A673 (cell line): ENCODE measurements around the gene RABGAP1L. TPM values are rescaled to one million over a fixed set of nuclear protein-coding genes. Genes with fewer than 3 reads are reported as not detected.

Experiments
- BruUV-seq: library from RNA; stranded (reverse); fragments of 400-500 nt; replicated peaks from 2 replicates; lab custom pipeline; 2021; lab: Mats Ljungman, UMichigan
- CTCF ChIA-PET: fragments of 300-600 bp; sonication (Branson Sonifier 250); formaldehyde crosslinking; loops from one replicate; lab custom pipeline; 2022; ENCODE audit warnings: antibody characterized with exemption; lab: Charles Lee
- POLR2A ChIA-PET: fragments of 300-600 bp; sonication (Branson Sonifier 250); formaldehyde crosslinking; loops from one replicate; lab custom pipeline; 2022; ENCODE audit warnings: antibody characterized with exemption; ENCODE audit not compliant: low non-redundant PET; lab: Charles Lee
- DNase-seq: peaks from one replicate; pipeline ENCODE4 v3.0.0-alpha.2; 2015; ENCODE audit warnings: low spot score
- H3K27ac ChIP-seq: fragments of 200-600 bp; sonication (generic); 2 replicates; pipeline ENCODE4 v1.5.1; 2016; ENCODE audit warnings: mixed run types, low read depth, mild to moderate bottlenecking, mixed read lengths, antibody characterized with exemption, low read length; ENCODE audit not compliant: poor library complexity, severe bottlenecking
- H3K27me3 ChIP-seq: fragments of 200-600 bp; sonication (generic); replicated peaks from 2 replicates; pipeline ENCODE4 v1.6.1; 2017; ENCODE audit warnings: mixed run types, low read depth, mild to moderate bottlenecking, mixed read lengths, antibody characterized with exemption, low read length; ENCODE audit not compliant: insufficient read depth, poor library complexity
- H3K36me3 ChIP-seq: fragments of 200-600 bp; sonication (generic); 2 replicates; pipeline ENCODE4 v1.6.1; 2016; ENCODE audit warnings: mixed run types, mild to moderate bottlenecking, mixed read lengths, antibody characterized with exemption, low read length; ENCODE audit not compliant: insufficient read depth, poor library complexity, severe bottlenecking
- H3K4me1 ChIP-seq: fragments of 200-600 bp; sonication (generic); 2 replicates; pipeline ENCODE4 v1.6.1; 2017; ENCODE audit warnings: mixed run types, mild to moderate bottlenecking, mixed read lengths, antibody characterized with exemption, low read length; ENCODE audit not compliant: insufficient read depth, poor library complexity, severe bottlenecking
- H3K4me3 ChIP-seq: fragments of 200-600 bp; sonication (generic); 2 replicates; pipeline ENCODE4 v1.5.1; 2016; ENCODE audit warnings: low read depth, mixed run types, mild to moderate bottlenecking, mixed read lengths, low read length; ENCODE audit not compliant: poor library complexity, severe bottlenecking
- H3K9me3 ChIP-seq: fragments of 200-600 bp; sonication (generic); 2 replicates; pipeline ENCODE4 v1.6.1; 2016; ENCODE audit warnings: mixed run types, low read depth, mild to moderate bottlenecking, mixed read lengths, antibody characterized with exemption, low read length; ENCODE audit not compliant: poor library complexity, severe bottlenecking
- EZH2 ChIP-seq: fragments of 200-600 bp; sonication (generic); IDR thresholded peaks from 2 replicates; pipeline ENCODE4 v1.6.1; 2017; ENCODE audit warnings: borderline replicate concordance, low read depth, mild to moderate bottlenecking, mixed read lengths, antibody characterized with exemption, low read length; ENCODE audit not compliant: poor library complexity, severe bottlenecking
- intact Hi-C: fragments of 100-400 bp; cut with micrococcal nuclease; formaldehyde crosslinking; loops from one replicate; pipeline ENCODE4 v1.10.0; 2022; ENCODE audit not compliant: unreplicated experiment
- total RNA-seq: library from RNA; stranded (reverse); gene quantifications from 2 replicates; pipeline ENCODE4 v1.2.3, GENCODE V29; 2021
- TF ChIP-seq, protein P1 (sequence below): fragments of 300-800, 200-600 bp; sonication (generic); conservative IDR thresholded peaks from 2 replicates; pipeline ENCODE4 v1.5.1; 2017; ENCODE audit warnings: low read depth, mild to moderate bottlenecking, antibody characterized with exemption, low read length, moderate library complexity, mixed read lengths

Gene RABGAP1L
- total RNA-seq, 1 experiment from 2014 or later = 19.3 TPM

DNA sequence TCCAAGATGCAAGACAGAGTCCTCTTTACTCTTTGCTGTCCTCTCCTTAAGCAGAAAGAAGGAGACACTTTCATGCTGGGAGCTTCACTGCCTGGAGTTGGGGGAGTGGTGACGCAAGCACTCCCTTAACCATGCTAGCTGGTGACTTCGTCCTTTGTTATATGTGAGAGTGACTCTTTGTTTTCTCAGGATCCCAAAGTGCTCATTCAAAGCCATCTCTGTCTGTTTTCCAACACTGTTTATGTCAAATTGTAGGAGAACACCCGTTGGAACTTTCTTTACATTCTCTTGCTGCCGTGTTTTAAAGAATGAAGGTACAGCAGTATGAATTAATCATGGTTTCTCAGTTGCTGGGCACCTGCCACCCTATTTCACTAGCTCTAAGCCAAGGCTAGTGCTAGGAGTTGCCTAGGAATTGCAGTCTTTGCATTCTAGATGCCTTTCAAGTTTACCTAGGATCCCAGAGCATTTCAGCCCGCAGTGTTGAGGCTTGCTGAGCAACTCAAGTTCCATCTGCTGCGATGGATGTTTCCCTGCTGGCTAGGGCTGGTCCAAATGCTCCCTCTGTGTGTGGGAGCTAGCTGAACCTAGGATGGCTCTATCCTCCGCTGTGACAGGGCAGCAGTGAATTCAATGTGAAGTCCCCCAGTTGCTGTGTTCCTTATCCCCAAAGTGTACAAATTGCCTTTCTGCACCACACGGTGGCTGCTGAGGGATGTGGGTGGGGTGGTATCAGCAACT, 205.8 kb downstream of the RABGAP1L start:
- intact Hi-C loops = no loop called here
- Histone ChIP-seq H3K27ac (no peak overlapping the region), H3K9me3 (no peaks in the 10 kb centered on the region), H3K27me3 (no peaks in the 10 kb centered on the region), H3K4me1 (no peaks in the 10 kb centered on the region), H3K36me3 (no peaks in the 10 kb centered on the region), H3K4me3 (no peak overlapping the region)
- ChIA-PET POLR2A (no interaction called here), CTCF (no interaction called here)
- TF ChIP-seq, protein P1, sequence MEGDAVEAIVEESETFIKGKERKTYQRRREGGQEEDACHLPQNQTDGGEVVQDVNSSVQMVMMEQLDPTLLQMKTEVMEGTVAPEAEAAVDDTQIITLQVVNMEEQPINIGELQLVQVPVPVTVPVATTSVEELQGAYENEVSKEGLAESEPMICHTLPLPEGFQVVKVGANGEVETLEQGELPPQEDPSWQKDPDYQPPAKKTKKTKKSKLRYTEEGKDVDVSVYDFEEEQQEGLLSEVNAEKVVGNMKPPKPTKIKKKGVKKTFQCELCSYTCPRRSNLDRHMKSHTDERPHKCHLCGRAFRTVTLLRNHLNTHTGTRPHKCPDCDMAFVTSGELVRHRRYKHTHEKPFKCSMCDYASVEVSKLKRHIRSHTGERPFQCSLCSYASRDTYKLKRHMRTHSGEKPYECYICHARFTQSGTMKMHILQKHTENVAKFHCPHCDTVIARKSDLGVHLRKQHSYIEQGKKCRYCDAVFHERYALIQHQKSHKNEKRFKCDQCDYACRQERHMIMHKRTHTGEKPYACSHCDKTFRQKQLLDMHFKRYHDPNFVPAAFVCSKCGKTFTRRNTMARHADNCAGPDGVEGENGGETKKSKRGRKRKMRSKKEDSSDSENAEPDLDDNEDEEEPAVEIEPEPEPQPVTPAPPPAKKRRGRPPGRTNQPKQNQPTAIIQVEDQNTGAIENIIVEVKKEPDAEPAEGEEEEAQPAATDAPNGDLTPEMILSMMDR = no peak
- TF ChIP-seq EZH2 = no peak
- DNase-seq = no peak
- no TSS peak for BruUV-seq

DNA sequence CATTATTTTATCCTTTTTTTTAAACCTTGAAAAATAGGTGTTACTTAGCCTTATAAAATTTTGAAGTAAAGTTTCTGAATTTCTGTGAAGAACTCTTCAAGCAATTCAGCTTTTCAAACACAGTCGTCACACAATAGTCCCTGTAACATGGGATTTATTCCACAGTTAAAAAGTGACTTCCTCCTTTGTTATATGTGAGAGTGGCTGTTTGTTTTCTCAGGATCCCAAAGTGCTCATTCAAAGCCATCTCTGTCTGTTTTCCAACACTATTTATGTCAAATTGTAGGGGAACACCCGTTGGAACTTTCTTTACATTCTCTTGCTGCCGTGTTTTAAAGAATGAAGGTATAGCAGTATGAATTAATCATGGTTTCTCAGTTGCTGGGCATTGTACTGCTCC, 207.6 kb downstream of the RABGAP1L start:
- TF ChIP-seq EZH2 = no peak
- TF ChIP-seq, protein P1 = no peak
- no peaks in the 10 kb centered on the region for H3K36me3 ChIP-seq
- H3K4me1 ChIP-seq = no peaks in the 10 kb centered on the region
- ChIA-PET POLR2A (no interaction called here), CTCF (no interaction called here)
- H3K27ac ChIP-seq = no peak overlapping the region
- DNase-seq = no peak
- intact Hi-C loops = no loop called here
- no peak overlapping the region for H3K4me3 ChIP-seq
- BruUV-seq = no TSS peak
- H3K27me3 ChIP-seq = no peaks in the 10 kb centered on the region
- no peaks in the 10 kb centered on the region for H3K9me3 ChIP-seq

DNA sequence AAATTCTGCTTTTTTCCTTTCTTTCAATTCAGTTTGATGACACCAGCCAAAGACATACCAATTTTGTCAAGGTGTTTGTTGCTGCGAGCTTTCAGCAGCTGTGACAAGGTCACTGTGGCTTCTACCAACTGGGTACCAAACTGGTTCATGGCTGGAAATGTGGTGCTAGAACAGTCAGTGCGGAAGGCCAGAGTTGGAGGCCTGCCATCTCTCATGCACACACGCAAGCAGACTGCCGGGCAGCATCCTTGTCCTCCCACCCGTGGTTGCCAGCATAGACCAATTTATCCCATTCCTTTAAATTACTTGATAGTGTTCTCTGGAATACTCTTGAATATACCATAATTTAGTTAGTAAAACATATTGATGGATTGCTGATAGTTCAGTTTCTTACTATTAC, 208.6 kb downstream of the RABGAP1L start:
- TF ChIP-seq, protein P1 = no peak
- TF ChIP-seq EZH2 = no peak
- no peak overlapping the region for H3K27ac ChIP-seq
- POLR2A ChIA-PET = no interaction called here
- CTCF ChIA-PET = no interaction called here
- no peaks in the 10 kb centered on the region for H3K36me3 ChIP-seq
- H3K4me3 ChIP-seq = no peak overlapping the region
- H3K4me1 ChIP-seq = no peaks in the 10 kb centered on the region
- no peak for DNase-seq
- BruUV-seq = no TSS peak
- H3K27me3 ChIP-seq = no peaks in the 10 kb centered on the region
- no peaks in the 10 kb centered on the region for H3K9me3 ChIP-seq
- intact Hi-C loops = no loop called here
